ENCODE data around the gene HNF1A.

Gene HNF1A

DNA sequence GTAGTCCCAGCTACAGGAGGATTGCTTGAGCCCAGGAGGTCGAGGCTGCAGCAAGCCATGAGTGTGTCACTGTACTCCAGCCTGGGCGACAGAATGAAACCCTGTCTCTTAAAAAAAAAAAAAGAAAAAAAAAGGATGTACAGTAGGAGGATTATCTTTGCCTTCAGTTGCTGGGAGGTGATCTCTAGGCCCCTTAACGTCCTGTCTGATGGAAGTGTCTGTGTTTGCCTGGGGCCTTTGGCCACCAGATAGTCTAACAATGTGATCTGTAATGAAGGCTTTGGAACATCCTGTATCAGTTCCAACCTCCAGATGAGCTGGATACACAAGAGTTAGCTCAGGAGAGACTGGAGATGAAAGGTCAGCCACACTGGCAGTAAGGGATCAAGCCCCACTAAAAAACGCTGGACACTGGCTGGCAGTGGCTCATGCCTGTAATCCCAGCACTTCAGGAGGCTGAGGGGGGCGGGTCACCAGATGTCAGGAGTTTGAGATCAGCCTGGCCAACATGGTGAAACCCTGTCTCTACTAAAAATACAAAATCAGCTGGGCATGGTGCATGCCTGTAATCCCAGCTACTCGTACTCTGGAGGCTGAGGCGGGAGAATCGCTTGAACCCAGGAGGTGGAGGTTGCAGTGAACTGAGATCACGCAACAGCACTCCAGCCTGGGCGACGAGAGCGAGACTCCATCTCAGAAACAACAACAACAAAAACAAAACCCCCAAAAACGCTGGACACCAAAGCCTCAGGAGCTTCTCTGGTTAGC, 19.0 kb upstream of the HNF1A start:
- DNase-seq, result no peak

- DNase-seq, result no peak
Observed at GRCh38 chr12:120960657-120961056, 17.7 kb upstream of the HNF1A start.

DNA sequence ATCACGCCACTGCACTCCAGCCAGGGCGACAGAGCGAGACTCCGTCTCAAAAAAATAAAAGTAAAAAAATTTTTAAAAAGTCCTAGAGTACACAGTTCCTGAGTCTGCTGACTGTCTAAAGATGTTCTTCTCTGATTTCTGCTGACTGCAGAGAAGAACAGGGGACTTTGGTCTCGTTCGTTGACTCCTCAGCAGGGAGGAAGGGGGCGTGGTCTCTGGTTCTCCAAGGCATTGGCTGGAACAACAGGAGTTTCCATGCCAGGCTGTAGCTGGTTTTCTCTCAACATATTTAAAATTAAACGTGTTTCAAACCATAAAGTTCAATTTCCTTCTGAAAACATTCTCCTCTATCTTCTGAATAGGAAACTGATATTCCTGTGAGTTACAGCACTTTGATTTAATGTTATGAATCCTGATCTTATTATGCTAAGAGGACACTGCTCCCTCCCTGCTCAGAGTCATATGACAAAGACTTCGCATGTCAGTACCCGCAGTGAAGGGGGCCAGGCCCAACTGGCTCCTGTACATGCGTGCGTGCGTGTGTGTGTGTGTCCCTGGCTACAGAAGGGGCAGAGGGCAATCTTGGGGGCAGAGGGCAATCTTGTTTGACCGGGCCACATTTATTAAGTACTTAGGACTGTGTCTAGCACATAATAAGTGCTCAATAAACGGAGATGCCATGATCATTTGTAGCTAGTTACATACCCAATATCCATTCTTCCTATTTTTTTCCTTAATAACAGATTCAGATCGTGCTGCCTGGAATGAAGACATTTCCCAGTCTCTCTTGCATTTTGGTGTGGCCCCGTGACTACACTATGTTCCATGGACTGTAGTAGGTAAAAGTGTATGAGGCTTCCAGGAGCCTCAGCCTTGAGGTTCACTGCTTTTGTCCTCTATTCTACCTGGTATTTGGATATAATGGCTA, 16.5 kb upstream of the HNF1A start:
- no peak for DNase-seq

DNA sequence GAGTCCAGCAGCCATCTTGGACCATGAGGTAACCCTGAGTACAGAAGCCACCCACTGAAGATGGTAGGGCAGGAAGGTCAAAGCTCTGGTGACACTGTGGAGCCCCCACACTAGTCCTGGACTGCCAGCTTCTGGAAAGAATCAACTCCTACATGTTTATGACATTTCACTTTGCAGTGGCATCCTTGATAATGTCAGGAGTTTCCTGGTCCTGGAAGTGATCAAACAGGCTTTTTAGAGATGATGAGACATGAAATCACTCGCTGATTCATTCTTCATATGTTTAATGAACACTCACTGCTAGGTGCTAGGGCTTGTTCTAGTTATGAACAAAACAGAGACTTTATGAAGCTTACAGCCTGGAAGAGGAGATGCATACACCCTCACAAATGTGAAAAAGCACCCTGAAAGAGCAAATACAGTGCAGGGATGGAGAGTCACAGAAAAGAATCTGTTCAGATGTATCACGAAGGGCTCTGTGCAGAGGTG, 15.8 kb upstream of the HNF1A start:
- no peak for DNase-seq

- no peak for DNase-seq
Observed at GRCh38 chr12:120964298-120964697, 14.0 kb upstream of the HNF1A start.

DNA sequence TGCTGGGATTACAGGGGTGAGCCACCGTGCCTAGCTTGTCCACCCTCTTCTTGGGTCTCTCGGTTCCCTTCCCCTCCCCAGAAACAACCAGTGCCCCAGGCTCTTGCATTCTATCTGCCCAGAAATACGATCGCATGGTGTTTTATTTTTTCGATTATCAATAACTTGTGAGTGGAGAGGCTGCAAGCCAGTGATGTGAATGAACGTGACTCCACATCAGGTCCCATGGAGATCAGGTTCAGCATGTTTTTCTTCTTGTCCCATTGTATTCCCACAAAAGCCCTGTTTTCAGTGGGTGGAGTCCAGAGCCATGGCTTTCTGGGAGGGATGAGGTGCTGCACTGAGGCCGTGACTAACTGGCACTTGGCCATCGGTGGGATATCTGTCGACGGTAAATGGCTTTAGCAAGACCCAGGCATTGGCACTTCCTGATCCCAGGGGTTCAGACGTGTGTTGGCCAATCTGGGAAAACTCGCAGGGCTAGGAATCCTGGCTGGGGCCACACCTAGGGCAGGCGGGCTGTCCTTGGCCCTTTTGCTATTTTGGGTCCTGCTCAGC, 12.7 kb upstream of the HNF1A start:
- DNase-seq, result no peak

GRCh38 chr12:120970310-120970709, 8.0 kb upstream of the HNF1A start:
- DNase-seq, result no peak

- no peak for DNase-seq
Observed at GRCh38 chr12:120971299-120972180, 6.8 kb upstream of the HNF1A start.

DNA sequence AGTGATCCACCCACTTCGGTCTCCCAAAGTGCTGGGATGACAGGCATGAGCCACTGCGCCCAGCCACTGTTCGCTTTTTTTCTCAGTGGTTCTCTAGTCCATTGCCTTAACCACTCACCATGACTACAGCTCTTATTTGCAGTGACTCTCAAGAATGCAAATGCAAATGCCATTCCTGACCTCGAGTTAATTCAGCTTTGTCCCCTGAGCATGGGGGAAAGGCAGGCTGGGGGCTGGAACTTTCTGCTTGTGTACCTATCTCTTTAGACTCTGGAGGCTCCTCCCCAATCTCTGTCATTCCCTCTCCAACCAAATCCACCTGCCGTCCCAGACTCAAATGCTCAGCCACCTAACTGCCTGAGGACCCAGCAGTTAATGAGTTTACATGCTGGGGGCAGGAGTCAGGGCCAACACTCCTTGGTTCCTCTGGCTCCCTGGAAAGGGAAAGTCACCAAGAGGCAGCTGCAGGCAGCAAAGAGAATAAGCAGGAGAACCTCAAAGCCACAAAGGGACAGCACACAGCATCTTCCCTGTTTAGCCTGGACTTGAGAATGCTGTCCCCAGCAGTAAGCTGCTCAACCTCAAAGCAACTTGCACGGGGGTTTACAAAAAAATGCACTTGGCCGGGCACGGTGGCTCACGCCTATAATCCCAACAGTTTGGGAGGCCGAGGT, 5.3 kb upstream of the HNF1A start:
- DNase-seq, result peak; percentile 93

DNA sequence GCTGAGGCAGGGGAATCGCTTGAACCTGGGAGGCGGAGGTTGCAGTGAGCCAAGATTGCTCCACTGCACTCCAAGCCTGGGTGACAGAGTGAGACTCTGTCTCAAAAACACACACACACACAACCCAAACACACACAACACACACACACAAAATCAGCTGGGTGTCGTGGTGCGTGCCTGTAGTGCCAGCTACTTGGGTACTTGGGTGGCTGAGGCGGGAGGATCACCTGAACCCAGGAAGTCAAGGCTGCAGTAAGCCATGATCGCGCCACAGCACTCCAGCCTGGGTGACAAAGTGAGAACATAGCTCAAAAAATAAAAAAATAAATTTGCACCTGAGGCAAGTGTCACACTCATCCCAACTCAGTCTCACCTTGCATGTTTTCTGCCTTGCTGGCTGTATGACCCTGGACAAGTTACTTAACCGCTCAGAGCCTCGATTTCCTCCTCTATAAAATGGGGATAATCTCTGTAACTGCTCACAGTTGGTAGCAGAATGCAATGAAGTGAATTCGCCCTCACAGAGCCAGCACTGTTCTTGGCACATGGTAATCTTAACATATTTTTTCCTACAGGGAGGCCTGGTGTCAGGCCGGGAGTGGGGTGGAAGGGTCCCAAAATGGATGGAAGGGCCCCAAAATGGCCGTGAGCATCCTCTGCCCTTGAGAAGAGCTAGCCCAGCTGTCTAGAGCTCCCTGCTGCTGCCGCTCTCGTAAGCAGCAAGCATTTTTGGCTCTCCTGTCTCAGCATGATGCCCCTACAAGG, 630 bp upstream of the HNF1A start:
- no peak for DNase-seq

DNA sequence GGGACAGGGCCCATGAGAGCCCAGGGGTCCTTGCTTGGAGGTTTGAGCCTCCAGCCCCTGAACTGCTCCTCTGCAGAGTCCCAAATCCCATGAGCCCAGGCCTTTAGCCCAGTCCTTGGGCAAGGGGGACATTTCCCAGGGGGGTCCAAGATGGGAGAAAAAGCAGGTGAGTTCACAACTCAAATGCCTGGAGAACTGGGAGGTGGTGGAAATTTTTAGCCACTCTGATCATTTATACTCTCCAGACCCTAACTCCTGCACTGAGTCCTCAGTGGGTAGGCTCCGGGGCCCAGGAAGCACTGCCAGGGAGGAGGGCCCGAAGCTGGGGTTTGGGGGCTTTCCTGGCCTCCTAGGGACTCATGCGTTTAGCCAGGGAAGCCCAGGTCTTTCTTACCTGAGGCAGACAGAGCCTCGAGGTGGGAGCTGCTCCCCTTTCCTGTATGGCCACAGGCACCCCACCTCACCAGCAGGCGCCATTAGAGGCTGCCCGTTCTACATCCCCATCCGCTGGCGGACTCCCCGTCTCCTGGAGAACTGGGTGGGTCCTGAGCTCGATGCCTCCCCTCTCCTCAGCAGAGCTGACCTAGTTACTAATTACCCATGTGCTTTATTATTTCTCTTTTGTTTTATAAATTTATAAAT, 998 bp downstream of the HNF1A start:
- no peak for DNase-seq

- no peak for DNase-seq
Observed at GRCh38 chr12:120979862-120980696, 1.7 kb downstream of the HNF1A start.

GRCh38 chr12:120980800-120981368, 2.5 kb downstream of the HNF1A start:
- DNase-seq, result no peak

DNA sequence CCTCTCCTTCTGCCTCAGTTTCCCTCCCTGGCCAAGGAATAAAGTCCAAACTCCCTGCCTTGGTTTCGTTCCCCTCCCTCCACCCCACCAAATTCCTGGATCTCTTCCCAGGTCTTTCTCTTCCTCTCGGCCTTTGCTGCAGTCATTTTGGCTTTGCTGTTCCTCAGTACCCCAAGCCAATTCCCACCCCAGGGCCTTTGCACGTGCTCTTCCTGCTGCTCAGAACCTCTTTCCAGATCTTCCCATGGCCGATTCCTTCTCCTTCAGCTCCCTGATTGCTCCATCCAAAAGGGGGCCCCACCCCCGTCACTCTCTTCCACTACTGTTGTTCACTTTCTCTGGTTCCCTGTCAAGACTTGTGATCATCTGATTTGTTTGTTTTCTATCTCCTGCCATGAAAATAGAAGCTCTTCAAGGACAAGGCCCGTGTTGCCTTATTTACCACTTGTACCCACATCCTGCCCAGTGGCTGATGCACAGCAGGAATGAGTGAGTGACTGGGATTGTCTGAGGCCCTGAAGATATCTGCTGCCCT, 3.1 kb downstream of the HNF1A start:
- DNase-seq, result no peak

GRCh38 chr12:120982659-120983058, 4.3 kb downstream of the HNF1A start:
- no peak for DNase-seq

- DNase-seq, result no peak
Observed at GRCh38 chr12:120983759-120984158, 5.4 kb downstream of the HNF1A start.

DNA sequence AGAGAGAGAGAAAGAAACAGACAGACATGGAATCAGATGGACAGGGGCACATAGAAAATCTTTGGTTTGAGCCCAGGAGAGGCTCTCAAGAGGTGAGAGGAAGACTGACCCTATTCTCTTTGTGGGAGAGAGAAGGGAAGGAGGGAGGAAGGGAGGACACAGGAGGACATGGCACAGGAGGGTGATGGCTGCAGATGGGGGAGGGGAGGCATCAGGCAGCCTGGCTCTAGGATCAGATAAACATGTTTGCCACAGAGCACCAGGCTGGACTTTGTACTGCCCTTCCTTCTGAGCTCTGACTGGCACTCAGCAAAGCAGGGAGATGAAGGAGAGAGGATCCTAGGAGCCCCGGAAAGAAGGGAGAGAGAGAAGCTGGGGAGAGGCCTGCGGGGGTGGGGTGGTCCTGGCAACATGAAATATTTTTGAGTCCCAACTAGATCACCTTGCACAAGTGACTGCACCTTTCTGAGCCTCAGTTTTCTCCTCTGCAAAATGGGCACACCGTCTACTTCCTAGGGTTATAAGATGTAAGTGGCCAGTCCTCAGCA, 6.1 kb downstream of the HNF1A start:
- DNase-seq, result no peak

DNA sequence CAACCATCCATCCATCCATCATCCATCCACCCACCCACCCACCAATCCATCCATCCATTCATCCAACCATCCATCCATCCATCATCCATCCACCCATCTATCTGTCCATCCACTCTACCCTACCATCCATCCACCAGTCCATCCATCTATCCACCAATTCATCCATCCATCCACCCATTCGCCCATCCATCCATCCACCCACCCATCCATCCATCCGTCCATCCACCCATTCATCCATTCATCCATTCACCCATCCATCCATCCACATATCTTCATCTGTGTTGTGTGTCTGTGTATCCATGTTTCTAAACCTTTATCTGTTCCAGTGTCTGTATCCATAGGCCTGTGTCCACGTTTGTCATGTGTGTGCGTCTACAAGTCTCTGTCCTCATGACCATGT, 9.9 kb downstream of the HNF1A start:
- DNase-seq, result no peak

- no peak for DNase-seq
Observed at GRCh38 chr12:120988658-120989057, 10.3 kb downstream of the HNF1A start.
